T-cell (primary cell): ENCODE data around the gene COLGALT1. TPM values are rescaled to one million over a fixed set of nuclear protein-coding genes. Genes with fewer than 3 reads are reported as not detected.

ENCODE experiments used
- ATAC-seq, 4 experiments: fragments of 200-7000 bp in 3 of 4; fragments of 150-1000 bp in 1 of 4; cut with Tn5 transposase; replicated peaks in 1 of 4; 1 replicate in 3 of 4; 2 replicates in 1 of 4; pipeline ENCODE4 v1.10.0; 2021; ENCODE audit warnings: moderate library complexity in 3 of 4, mild to moderate bottlenecking in 2 of 4, moderate number of reproducible peaks in 1 of 4
- CTCF ChIA-PET, 2 donors: fragments of 300-600 bp; sonication (Branson Sonifier 250); formaldehyde crosslinking; loops; one replicate each; lab custom pipeline; 2022; ENCODE audit warnings: antibody characterized with exemption in 2 of 2; lab: Charles Lee
- POLR2A ChIA-PET, 2 donors: fragments of 300-600 bp; sonication (Branson Sonifier 250); formaldehyde crosslinking; loops; one replicate each; lab custom pipeline; 2022; ENCODE audit warnings: antibody characterized with exemption in 2 of 2; lab: Charles Lee
- DNase-seq, 35 experiments: peaks; one replicate each; pipeline versions ENCODE4 v3.0.0 to v3.0.0-alpha.2; 2013 to 2023
- H3K27ac ChIP-seq: one replicate; pipeline ENCODE4 v1.5.1; 2013; ENCODE audit warnings: low read length
- H3K27me3 ChIP-seq, 2 experiments: replicated peaks in 1 of 2; 1 replicate in 1 of 2; 2 replicates in 1 of 2; pipeline versions ENCODE4 v1.6.1 to v1.7.0; 2013; ENCODE audit warnings: low read length in 1 of 2, mixed read lengths in 1 of 2; ENCODE audit not compliant: control insufficient read depth in 2 of 2, insufficient read depth in 2 of 2; ENCODE audit errors: extremely low read depth in 1 of 2
- H3K36me3 ChIP-seq, 2 donors: 1 replicate in 1 of 2; 2 replicates in 1 of 2; pipeline versions ENCODE4 v1.6.1 to v1.7.0; 2013; ENCODE audit warnings: low read length in 1 of 2; ENCODE audit not compliant: control insufficient read depth in 2 of 2, insufficient read depth in 1 of 2; ENCODE audit errors: extremely low read depth in 1 of 2
- H3K4me1 ChIP-seq, 2 experiments: 1 replicate in 1 of 2; 2 replicates in 1 of 2; pipeline versions ENCODE4 v1.6.1 to v1.7.0; 2013; ENCODE audit warnings: low read length in 2 of 2, mixed read lengths in 1 of 2; ENCODE audit not compliant: insufficient read depth in 2 of 2, control insufficient read depth in 1 of 2; ENCODE audit errors: extremely low read depth in 1 of 2
- H3K4me3 ChIP-seq, 2 donors: 1 replicate in 1 of 2; 2 replicates in 1 of 2; pipeline versions ENCODE4 v1.5.1 to v1.7.0; 2013; ENCODE audit warnings: mild to moderate bottlenecking in 2 of 2, low read length in 1 of 2, moderate library complexity in 1 of 2; ENCODE audit not compliant: control insufficient read depth in 1 of 2; ENCODE audit errors: extremely low read depth in 1 of 2
- H3K9me3 ChIP-seq: 2 replicates; pipeline ENCODE4 v1.7.0; 2013
- H3K27ac Mint-ChIP-seq, 2 donors: one replicate each; pipeline ENCODE4 v1.8.0; 2020 to 2021; ENCODE audit warnings: mild to moderate bottlenecking in 2 of 2, mixed read lengths in 2 of 2
- H3K27me3 Mint-ChIP-seq, 2 donors: one replicate each; pipeline ENCODE4 v1.8.0; 2021 to 2022; ENCODE audit warnings: mixed read lengths in 2 of 2
- H3K36me3 Mint-ChIP-seq: one replicate; pipeline ENCODE4 v1.8.0; 2021; ENCODE audit warnings: mixed read lengths
- H3K4me1 Mint-ChIP-seq, 3 donors: one replicate each; pipeline ENCODE4 v1.8.0; 2020 to 2022; ENCODE audit warnings: mixed read lengths in 3 of 3, mild to moderate bottlenecking in 1 of 3
- H3K4me3 Mint-ChIP-seq, 3 donors: one replicate each; pipeline ENCODE4 v1.8.0; 2020 to 2022; ENCODE audit warnings: mild to moderate bottlenecking in 3 of 3, mixed read lengths in 3 of 3, moderate library complexity in 3 of 3
- H3K9me3 Mint-ChIP-seq, 3 donors: one replicate each; pipeline ENCODE4 v1.8.0; 2020 to 2022; ENCODE audit warnings: mixed read lengths in 3 of 3
- WGBS: methylation state at CpG from one replicate; pipeline ENCODE4 v1.1.5; 2013; ENCODE audit warnings: missing lambda C conversion rate; ENCODE audit not compliant: insufficient coverage; 5-methylcytosine and 5-hydroxymethylcytosine counted together
- total RNA-seq, 35 experiments: library from RNA in 6 of 35; stranded (reverse) in 6 of 35; fragments of 120-200 nt in 1 of 35; gene quantifications; one replicate each; pipeline versions ENCODE4 v1.2.1 to v1.2.4 and lab custom pipeline; 2013 to 2026

The COLGALT1 gene
- total RNA-seq, 5 donors from 2014 or later (not counting 1 experiment from before 2014, with no cell fraction given): 43.0 to 78.1 (median 70.8) TPM

DNA sequence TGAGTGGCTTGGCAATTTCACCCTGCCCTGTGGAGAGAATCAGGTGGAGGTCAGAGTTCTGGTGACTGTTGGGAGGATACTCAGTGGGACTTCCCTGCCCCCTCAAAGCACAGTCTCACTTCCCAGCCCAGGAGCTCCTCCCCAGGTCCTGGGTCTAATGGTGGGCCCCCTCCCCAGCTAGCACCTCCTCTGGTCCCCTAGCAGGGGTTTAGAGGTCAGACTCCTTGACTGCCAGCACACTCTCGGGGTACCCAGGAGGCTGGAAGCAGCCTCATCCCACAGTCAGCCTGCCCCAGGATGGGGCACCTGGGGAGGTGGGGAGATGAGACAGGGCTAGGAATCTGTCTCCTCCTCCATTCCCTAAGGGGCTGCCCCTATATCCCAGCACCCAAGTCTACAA, 65.2 kb downstream of the COLGALT1 start:
- ChIA-PET CTCF (no interaction called here), POLR2A (no interaction called here)
- Histone ChIP-seq H3K27ac (no peak overlapping the region), H3K4me1 (peaks cover 0 to 11% of the 10 kb centered on the region in 2 experiments), H3K4me3 (no peak overlapping the region), H3K36me3 (no peaks in the 10 kb centered on the region), H3K27me3 (peaks cover 0 to 57% of the 10 kb centered on the region in 2 experiments), H3K9me3 (peaks cover 2% of the 10 kb centered on the region)
- DNase-seq: no peak
- no peak for ATAC-seq
- Mint-ChIP-seq H3K9me3 (peaks cover 0 to 7% (median 0%) of the 10 kb centered on the region in 3 donors), H3K27ac (no peak overlapping the region), H3K27me3 (peaks cover 20 to 31% of the 10 kb centered on the region in 2 donors), H3K36me3 (no peaks in the 10 kb centered on the region), H3K4me1 (peaks cover 2 to 16% (median 4%) of the 10 kb centered on the region in 3 donors), H3K4me3 (no peak overlapping the region)
- no CpG with 5 or more reads among the region's 1 CpG for WGBS

DNA sequence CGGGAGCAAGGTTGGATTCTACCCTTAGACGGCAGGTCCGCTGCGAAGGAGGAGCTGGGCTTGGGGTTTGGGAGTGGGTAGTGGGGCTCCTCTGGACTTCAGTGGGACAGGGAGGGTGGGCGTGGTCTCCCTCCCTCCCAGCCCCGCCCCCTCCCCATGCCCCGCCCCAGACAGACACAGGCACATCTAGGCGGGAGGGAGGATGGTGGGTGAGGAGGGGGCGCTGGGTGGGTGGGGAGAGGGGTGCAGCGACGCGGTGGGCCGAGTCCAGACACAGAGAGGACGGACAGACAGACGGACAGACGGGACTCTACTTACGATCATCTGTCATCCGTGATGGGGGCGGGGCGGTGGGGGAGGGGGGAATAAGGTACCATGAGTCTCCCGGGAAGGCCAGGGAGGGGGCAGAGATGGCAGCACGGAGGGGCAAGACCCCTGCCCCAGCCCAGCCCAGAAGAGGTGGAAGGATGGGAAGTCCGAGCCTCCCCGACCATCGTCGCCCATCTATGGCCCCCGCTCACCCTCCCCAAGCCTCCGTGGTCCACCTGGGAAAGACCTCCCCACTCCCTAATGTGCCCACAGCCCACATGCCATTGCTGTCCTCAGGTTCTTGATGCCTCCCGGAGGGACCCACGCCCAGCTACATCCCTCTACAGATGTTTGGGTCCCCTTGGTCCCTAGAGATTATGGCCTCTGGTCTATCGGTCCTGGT, 67.9 kb downstream of the COLGALT1 start:
- Histone ChIP-seq H3K4me3 (no peak overlapping the region), H3K27ac (no peak overlapping the region), H3K4me1 (no peaks in the 10 kb centered on the region), H3K9me3 (peaks cover 2% of the 10 kb centered on the region), H3K27me3 (peaks cover 0 to 38% of the 10 kb centered on the region in 2 experiments), H3K36me3 (no peaks in the 10 kb centered on the region)
- ChIA-PET CTCF (no interaction called here), POLR2A (no interaction called here)
- Mint-ChIP-seq H3K9me3 (peaks cover 0 to 7% (median 0%) of the 10 kb centered on the region in 3 donors), H3K4me3 (no peak overlapping the region), H3K36me3 (no peaks in the 10 kb centered on the region), H3K4me1 (peaks cover 0 to 10% (median 0%) of the 10 kb centered on the region in 3 donors), H3K27ac (no peak overlapping the region), H3K27me3 (peaks cover 7 to 12% of the 10 kb centered on the region in 2 donors)
- no peak for DNase-seq
- ATAC-seq: no peak
- 91% methylated on average over 6 of the region's 31 CpGs for WGBS

DNA sequence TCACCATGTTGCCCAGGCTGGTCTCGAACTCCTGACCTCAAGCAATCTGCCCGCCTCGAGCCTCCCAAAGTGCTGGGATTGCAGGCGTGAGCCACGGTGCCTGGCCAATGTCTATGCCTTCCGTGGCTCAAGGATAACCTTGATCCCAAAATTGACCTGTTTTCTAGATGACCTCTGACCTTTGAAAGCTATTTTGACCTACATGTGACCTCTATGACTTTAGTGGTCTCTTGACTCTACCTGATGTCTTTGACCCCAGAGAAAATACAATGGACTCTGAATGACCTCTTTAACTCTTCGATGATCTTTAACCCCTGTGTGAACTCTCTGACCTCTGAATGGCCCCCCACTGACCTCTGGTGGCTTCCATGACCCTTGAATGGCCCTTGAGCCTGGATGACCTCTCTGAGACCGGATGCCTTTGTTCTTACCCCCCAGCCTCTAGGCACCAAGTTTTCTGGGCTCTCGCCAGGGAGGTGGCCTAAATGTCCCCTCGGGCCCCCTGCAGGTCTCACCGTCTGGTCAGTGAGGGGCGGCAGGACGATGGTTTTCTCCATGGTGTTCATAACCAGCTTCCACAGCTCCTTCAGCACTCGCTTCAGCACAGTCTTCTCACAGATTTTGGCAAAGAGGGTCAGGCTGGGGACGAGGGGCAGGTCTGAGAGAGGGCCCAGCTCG, 69.0 kb downstream of the COLGALT1 start:
- Histone ChIP-seq H3K9me3 (peaks cover 2% of the 10 kb centered on the region), H3K27ac (no peak overlapping the region), H3K27me3 (peaks cover 0 to 28% of the 10 kb centered on the region in 2 experiments), H3K4me1 (no peaks in the 10 kb centered on the region), H3K36me3 (no peaks in the 10 kb centered on the region), H3K4me3 (no peak overlapping the region)
- CTCF ChIA-PET: no interaction called here
- no peak for ATAC-seq
- peaks cover 0 to 10% (median 0%) of the 10 kb centered on the region in 3 donors for H3K4me1 Mint-ChIP-seq
- POLR2A ChIA-PET: no interaction called here
- H3K4me3 Mint-ChIP-seq: no peak overlapping the region
- H3K27me3 Mint-ChIP-seq: peaks cover 0 to 8% of the 10 kb centered on the region in 2 donors
- no peak for DNase-seq
- 90% methylated on average over 15 of the region's 16 CpGs for WGBS
- H3K27ac Mint-ChIP-seq: no peak overlapping the region
- peaks cover 0 to 7% (median 0%) of the 10 kb centered on the region in 3 donors for H3K9me3 Mint-ChIP-seq
- H3K36me3 Mint-ChIP-seq: no peaks in the 10 kb centered on the region

DNA sequence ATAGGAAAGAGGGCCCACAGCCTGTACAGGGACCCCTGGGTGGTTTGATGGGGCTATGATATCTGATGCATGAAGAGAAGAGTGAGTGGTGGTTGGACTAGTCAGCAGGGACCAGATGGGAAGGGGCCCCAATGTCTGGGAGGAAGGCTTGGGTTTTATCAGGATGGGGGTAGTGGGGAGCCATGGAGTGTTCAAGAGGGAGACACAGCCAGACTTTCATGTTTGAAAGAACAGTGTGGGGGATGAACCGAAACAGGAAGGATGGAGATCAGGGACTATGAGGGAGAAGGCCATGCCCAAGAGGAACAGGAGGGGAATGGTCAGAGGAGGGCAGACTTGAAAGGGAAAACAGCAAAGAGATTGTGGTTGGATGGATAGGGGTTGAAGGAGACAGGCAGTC, 69.6 kb downstream of the COLGALT1 start:
- Histone ChIP-seq H3K9me3 (peaks cover 2% of the 10 kb centered on the region), H3K27me3 (peaks cover 0 to 22% of the 10 kb centered on the region in 2 experiments), H3K36me3 (no peaks in the 10 kb centered on the region), H3K4me1 (no peaks in the 10 kb centered on the region), H3K27ac (no peak overlapping the region), H3K4me3 (no peak overlapping the region)
- DNase-seq (no peak), ATAC-seq (no peak)
- ChIA-PET CTCF (no interaction called here), POLR2A (no interaction called here)
- Mint-ChIP-seq H3K9me3 (peaks cover 0 to 7% (median 0%) of the 10 kb centered on the region in 3 donors), H3K4me1 (peaks cover 0 to 10% (median 0%) of the 10 kb centered on the region in 3 donors), H3K36me3 (no peaks in the 10 kb centered on the region), H3K27ac (no peak overlapping the region), H3K4me3 (no peak overlapping the region), H3K27me3 (peaks cover 0 to 8% of the 10 kb centered on the region in 2 donors)
- 100% methylated on average over 1 of the region's 1 CpG for WGBS

DNA sequence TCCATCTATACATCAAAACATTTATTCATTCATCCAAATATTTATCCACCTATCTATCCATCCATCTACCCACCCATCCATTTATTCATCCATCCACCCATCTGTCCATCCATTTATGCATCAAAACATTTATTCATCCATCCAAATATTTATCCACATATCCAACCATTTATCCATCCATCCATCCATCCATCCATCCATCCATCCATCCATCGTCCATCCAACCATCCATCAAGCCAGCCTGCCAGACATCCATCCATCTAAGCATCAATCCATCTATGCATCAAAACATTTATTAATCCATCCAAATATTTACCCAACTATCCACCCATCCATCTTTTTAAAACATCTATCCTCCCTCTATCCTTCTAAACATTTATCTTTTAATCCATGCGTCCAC, 70.5 kb downstream of the COLGALT1 start:
- no peak overlapping the region for H3K4me3 ChIP-seq
- Mint-ChIP-seq H3K27ac (no peak overlapping the region), H3K36me3 (no peaks in the 10 kb centered on the region), H3K4me3 (no peak overlapping the region), H3K9me3 (peaks cover 0 to 7% (median 0%) of the 10 kb centered on the region in 3 donors), H3K27me3 (peaks cover 0 to 8% of the 10 kb centered on the region in 2 donors), H3K4me1 (peaks cover 0 to 10% (median 0%) of the 10 kb centered on the region in 3 donors)
- H3K36me3 ChIP-seq: no peaks in the 10 kb centered on the region
- DNase-seq (no peak), ATAC-seq (no peak)
- H3K27ac ChIP-seq: no peak overlapping the region
- peaks cover 2% of the 10 kb centered on the region for H3K9me3 ChIP-seq
- H3K4me1 ChIP-seq: no peaks in the 10 kb centered on the region
- POLR2A ChIA-PET: no interaction called here
- H3K27me3 ChIP-seq: peaks cover 0 to 16% of the 10 kb centered on the region in 2 experiments
- CTCF ChIA-PET: no interaction called here
- WGBS: 91% methylated on average over 2 of the region's 2 CpGs

DNA sequence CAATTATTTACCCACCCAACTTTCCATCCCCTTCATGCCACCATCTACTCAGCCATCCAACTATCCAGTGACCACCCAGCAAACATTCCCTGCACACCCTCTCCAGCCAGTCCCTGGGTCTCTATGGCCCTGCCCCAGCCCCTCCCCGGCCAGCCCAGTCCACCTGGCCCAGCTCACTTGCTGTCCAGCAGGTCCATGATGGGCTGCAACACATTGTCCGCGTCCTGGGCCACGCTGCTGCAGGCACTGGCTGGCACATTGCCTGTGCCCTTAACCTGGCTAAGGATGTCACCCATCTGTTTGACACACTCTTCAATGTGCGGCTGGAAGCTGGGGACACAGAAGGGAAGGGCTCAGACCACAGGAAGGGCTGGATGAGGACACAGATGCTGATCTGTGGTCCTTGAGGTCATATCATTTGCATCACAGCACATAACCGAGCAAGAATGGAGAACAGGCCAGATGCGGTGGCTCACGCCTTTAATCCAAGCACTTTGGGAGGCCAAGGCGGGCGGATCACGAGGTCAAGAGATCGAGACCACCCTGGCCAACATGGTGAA, 71.1 kb downstream of the COLGALT1 start:
- H3K9me3 Mint-ChIP-seq: peaks cover 0 to 4% (median 0%) of the 10 kb centered on the region in 3 donors
- WGBS: 65% methylated on average over 11 of the region's 12 CpGs
- CTCF ChIA-PET: no interaction called here
- H3K4me1 ChIP-seq: no peaks in the 10 kb centered on the region
- peaks cover 0 to 10% (median 0%) of the 10 kb centered on the region in 3 donors for H3K4me1 Mint-ChIP-seq
- H3K27ac Mint-ChIP-seq: no peak overlapping the region
- DNase-seq (no peak), ATAC-seq (no peak)
- H3K36me3 ChIP-seq: no peaks in the 10 kb centered on the region
- peaks cover 0 to 13% of the 10 kb centered on the region in 2 experiments for H3K27me3 ChIP-seq
- peaks cover 0 to 8% of the 10 kb centered on the region in 2 donors for H3K27me3 Mint-ChIP-seq
- POLR2A ChIA-PET: no interaction called here
- peaks cover 2% of the 10 kb centered on the region for H3K9me3 ChIP-seq
- no peak overlapping the region for H3K4me3 Mint-ChIP-seq
- H3K4me3 ChIP-seq: no peak overlapping the region
- H3K36me3 Mint-ChIP-seq: no peaks in the 10 kb centered on the region
- H3K27ac ChIP-seq: no peak overlapping the region
